Activated CD8-positive, alpha-beta memory T cell treated with anti-CD3 and anti-CD28 coated beads for 1 hour (primary cell): Measurements from ENCODE around the gene FBRSL1.
"Not testable (repeated sequence)": the region's sequence is repeated elsewhere in the genome, so short reads cannot be mapped to it uniquely, and the experiment has no call there.

Source experiments
- DNase-seq, 2 donors: peaks; one replicate each; pipeline ENCODE4 v3.0.0-alpha.2; 2020; ENCODE audit warnings: low read depth in 1 of 2; ENCODE audit errors: extremely low read depth in 1 of 2

The FBRSL1 gene

GRCh38 chr12:132453361-132454192 is 36.4 kb upstream of the FBRSL1 start:
- no peak for DNase-seq

GRCh38 chr12:132454193-132454932 is 35.6 kb upstream of the FBRSL1 start:
- DNase-seq = no peak

GRCh38 chr12:132454933-132455418 is 35.0 kb upstream of the FBRSL1 start:
- no peak for DNase-seq

- no peak for DNase-seq
Measured at GRCh38 chr12:132455565-132455964, 34.4 kb upstream of the FBRSL1 start.

GRCh38 chr12:132456186-132456943 is 33.6 kb upstream of the FBRSL1 start:
- no peak for DNase-seq

- no peak for DNase-seq
Measured at GRCh38 chr12:132456944-132457495, 32.9 kb upstream of the FBRSL1 start.

GRCh38 chr12:132458441-132458840 is 31.5 kb upstream of the FBRSL1 start:
- no peak for DNase-seq

- no peak for DNase-seq
Measured at GRCh38 chr12:132458846-132459641, 30.9 kb upstream of the FBRSL1 start.

- DNase-seq = no peak
Measured at GRCh38 chr12:132460571-132460970, 29.4 kb upstream of the FBRSL1 start.

GRCh38 chr12:132461526-132461925 is 28.4 kb upstream of the FBRSL1 start:
- no peak for DNase-seq

GRCh38 chr12:132462788-132463187 is 27.2 kb upstream of the FBRSL1 start:
- no peak for DNase-seq

GRCh38 chr12:132463284-132463924 is 26.5 kb upstream of the FBRSL1 start:
- not testable (repeated sequence) for DNase-seq

- not testable (repeated sequence) for DNase-seq
Measured at GRCh38 chr12:132464304-132464703, 25.6 kb upstream of the FBRSL1 start.

GRCh38 chr12:132464820-132465219 is 25.1 kb upstream of the FBRSL1 start:
- DNase-seq = no peak

GRCh38 chr12:132465269-132466190 is 24.4 kb upstream of the FBRSL1 start:
- DNase-seq = no peak

- DNase-seq = no peak
Measured at GRCh38 chr12:132466241-132467201, 23.4 kb upstream of the FBRSL1 start.

GRCh38 chr12:132467511-132467910 is 22.4 kb upstream of the FBRSL1 start:
- no peak for DNase-seq
